Activated naive CD8-positive, alpha-beta T cell treated with anti-CD3 and anti-CD28 coated beads, Interleukin-2, amount 50 U/mL, for 24 hours (primary cell): Measurements from ENCODE around the gene SVEP1.
"Not testable (repeated sequence)": the region's sequence is repeated elsewhere in the genome, so short reads cannot be mapped to it uniquely, and the experiment has no call there.

ENCODE experiments used
- ATAC-seq: fragments of 150-1000 bp; cut with Tn5 transposase; one replicate; pipeline ENCODE4 v1.10.0; 2021
- DNase-seq: peaks from one replicate; pipeline ENCODE4 v3.0.0; 2021
- H3K27ac Mint-ChIP-seq: one replicate; pipeline ENCODE4 v1.8.0; 2021; ENCODE audit warnings: mild to moderate bottlenecking, mixed read lengths
- H3K27me3 Mint-ChIP-seq: one replicate; pipeline ENCODE4 v1.8.0; 2021; ENCODE audit warnings: mixed read lengths
- H3K36me3 Mint-ChIP-seq: one replicate; pipeline ENCODE4 v1.8.0; 2021; ENCODE audit warnings: low read depth, mixed read lengths
- H3K4me1 Mint-ChIP-seq: one replicate; pipeline ENCODE4 v1.8.0; 2021; ENCODE audit warnings: mixed read lengths
- H3K4me3 Mint-ChIP-seq: one replicate; pipeline ENCODE4 v1.8.0; 2021; ENCODE audit warnings: mild to moderate bottlenecking, moderate library complexity, mixed read lengths
- H3K9me3 Mint-ChIP-seq: one replicate; pipeline ENCODE4 v1.8.0; 2021; ENCODE audit warnings: mixed read lengths

Gene SVEP1

DNA sequence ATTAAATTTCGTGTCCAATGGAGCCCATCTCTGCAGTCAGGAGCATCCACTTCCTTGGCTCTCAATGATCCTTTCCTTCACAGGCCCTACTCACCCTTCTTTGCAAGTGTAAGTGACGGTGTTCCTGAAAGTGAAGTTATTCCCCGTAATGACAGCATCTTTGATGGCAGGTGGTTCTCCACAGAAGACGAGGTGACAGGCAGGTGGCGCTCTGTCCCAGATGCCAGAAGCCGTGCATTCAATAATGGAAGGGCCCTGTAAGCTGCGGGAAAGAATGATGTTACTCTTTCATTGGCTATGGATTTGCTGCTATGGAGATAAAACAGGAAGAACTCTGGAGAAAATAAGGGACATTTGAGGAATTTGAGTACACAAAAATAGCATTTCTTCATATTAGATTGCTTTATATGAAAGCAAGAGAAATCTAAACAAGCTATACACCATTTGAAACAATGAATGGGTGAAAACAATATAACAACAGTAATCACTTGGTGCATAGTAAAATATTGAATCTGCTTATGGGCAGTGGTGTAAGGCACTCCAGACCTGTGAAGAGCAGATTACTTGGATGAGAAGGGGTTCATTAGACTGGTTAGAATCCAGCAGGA lies 151.9 kb downstream of the SVEP1 start:
- H3K27me3 Mint-ChIP-seq: no peaks in the 10 kb centered on the region

DNA sequence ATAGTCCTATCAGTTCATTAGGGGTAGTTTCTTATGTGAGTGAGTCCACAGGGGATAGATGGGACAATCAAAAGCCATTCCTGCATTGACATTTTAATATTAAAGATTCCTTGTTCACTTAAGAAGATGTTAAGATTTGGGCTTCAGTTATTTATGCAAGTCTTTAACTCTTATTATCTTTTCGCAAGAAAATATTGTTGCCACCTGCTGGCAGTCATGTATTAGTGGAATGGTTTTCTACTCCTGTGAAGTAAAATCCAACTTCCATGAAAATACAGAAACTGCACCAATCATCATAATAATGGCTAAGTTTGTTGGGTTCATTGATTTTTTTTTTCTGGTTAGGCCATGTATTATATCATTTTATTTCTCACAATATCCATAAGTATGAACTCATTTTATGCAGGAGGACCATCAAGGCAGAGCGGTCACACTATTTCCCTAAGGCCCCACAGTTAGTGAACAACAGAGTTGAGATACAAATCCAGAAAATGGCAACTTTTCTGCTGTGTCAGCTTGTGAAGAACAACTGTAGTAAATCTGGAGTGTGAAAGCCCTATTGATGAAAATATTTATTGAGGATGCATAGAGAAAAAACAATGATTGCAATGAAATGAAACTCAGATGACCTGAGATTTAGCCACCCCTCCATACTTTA lies 153.4 kb downstream of the SVEP1 start:
- Mint-ChIP-seq H3K27me3 (no peaks in the 10 kb centered on the region), H3K36me3 (no peaks in the 10 kb centered on the region), H3K9me3 (no peaks in the 10 kb centered on the region), H3K4me1 (no peaks in the 10 kb centered on the region), H3K4me3 (no peak overlapping the region), H3K27ac (no peak overlapping the region)
- DNase-seq (no peak), ATAC-seq (no peak)

More for the DNA sequence above, 151.9 kb downstream of the SVEP1 start:
- H3K36me3 Mint-ChIP-seq: no peaks in the 10 kb centered on the region
- no peak overlapping the region for H3K27ac Mint-ChIP-seq
- no peak overlapping the region for H3K4me3 Mint-ChIP-seq
- no peaks in the 10 kb centered on the region for H3K4me1 Mint-ChIP-seq
- no peaks in the 10 kb centered on the region for H3K9me3 Mint-ChIP-seq
- DNase-seq (peak; percentile 34), ATAC-seq (no peak)

DNA sequence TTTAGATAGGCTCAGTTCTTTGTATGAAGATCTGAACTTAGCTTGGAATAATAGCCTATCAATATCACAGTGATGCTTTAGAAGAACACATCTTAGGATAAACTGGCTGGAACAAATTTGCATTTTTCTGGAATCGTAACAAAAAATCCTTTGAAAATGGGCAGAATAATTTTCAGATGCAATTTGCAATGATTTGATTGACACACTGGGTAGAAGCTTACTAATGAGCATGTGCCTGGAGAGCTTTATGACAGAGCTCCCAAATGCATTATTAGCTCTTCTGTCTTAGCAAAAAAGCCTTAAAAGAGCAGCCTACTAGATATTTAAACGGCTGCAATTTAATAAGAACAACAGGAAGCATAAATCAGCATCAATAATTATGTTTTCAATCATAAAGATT lies 165.1 kb downstream of the SVEP1 start:
- H3K27me3 Mint-ChIP-seq: peaks cover 2% of the 10 kb centered on the region
- no peaks in the 10 kb centered on the region for H3K4me1 Mint-ChIP-seq
- DNase-seq: no peak
- no peaks in the 10 kb centered on the region for H3K36me3 Mint-ChIP-seq
- no peak overlapping the region for H3K4me3 Mint-ChIP-seq
- H3K9me3 Mint-ChIP-seq: peaks cover 4% of the 10 kb centered on the region
- ATAC-seq: no peak
- H3K27ac Mint-ChIP-seq: no peak overlapping the region

- Mint-ChIP-seq H3K27me3 (peaks cover 2% of the 10 kb centered on the region), H3K36me3 (no peaks in the 10 kb centered on the region), H3K4me1 (no peaks in the 10 kb centered on the region), H3K27ac (no peak overlapping the region), H3K9me3 (no peaks in the 10 kb centered on the region), H3K4me3 (no peak overlapping the region)
- DNase-seq (no peak), ATAC-seq (no peak)
Observed at GRCh38 chr9:110410961-110411360, 168.6 kb downstream of the SVEP1 start.

DNA sequence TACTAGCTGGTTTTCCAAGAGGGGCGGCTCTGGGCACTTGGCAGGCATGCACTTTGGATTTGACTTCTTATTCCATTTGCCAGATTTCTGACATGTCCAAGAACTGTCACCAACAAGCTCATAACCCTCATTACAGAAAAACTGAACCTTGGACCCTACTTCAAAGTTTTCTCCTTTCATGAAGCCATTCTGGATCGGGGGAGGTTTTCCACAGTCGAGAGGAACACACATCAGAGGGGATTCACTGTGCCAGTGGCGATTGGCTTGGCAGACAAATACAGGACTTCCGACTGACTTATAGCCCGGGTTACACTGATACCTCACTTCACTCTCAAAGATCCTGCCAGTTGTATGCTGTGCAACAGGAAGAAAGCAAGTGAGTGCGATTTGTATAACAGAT lies 170.9 kb downstream of the SVEP1 start:
- Mint-ChIP-seq H3K27me3 (peaks cover 2% of the 10 kb centered on the region), H3K9me3 (no peaks in the 10 kb centered on the region), H3K4me3 (no peak overlapping the region), H3K4me1 (no peaks in the 10 kb centered on the region), H3K27ac (no peak overlapping the region), H3K36me3 (no peaks in the 10 kb centered on the region)
- ATAC-seq: no peak
- DNase-seq: no peak

- Mint-ChIP-seq H3K36me3 (no peaks in the 10 kb centered on the region), H3K27me3 (no peaks in the 10 kb centered on the region), H3K4me1 (no peaks in the 10 kb centered on the region), H3K9me3 (no peaks in the 10 kb centered on the region), H3K27ac (no peak overlapping the region), H3K4me3 (no peak overlapping the region)
- ATAC-seq (no peak), DNase-seq (no peak)
Observed at GRCh38 chr9:110405858-110406443, 173.6 kb downstream of the SVEP1 start.

- Mint-ChIP-seq H3K27me3 (no peaks in the 10 kb centered on the region), H3K36me3 (no peaks in the 10 kb centered on the region), H3K27ac (no peak overlapping the region), H3K4me1 (no peaks in the 10 kb centered on the region), H3K4me3 (no peak overlapping the region), H3K9me3 (no peaks in the 10 kb centered on the region)
- DNase-seq (no peak), ATAC-seq (no peak)
Observed at GRCh38 chr9:110404473-110404872, 175.1 kb downstream of the SVEP1 start.

DNA sequence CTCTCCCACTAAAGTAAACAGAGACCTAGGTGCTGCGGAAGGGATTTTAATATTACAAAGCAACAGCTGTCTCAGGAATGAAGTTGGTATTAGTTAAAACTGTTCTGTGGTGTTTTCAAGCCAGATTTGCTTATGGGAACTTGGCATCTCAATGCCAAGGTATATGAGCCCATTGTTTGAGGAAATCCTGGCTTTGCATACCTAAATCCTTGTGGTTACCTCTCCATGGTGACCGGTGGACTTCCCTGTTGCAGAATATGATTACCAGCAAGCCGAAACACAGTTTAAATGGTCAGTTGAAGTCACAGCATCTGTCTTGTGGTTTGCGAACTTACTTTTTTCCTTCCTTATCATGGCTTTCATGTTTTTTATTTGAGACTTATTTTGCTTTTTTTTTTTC lies 179.6 kb downstream of the SVEP1 start:
- H3K27me3 Mint-ChIP-seq: no peaks in the 10 kb centered on the region

DNA sequence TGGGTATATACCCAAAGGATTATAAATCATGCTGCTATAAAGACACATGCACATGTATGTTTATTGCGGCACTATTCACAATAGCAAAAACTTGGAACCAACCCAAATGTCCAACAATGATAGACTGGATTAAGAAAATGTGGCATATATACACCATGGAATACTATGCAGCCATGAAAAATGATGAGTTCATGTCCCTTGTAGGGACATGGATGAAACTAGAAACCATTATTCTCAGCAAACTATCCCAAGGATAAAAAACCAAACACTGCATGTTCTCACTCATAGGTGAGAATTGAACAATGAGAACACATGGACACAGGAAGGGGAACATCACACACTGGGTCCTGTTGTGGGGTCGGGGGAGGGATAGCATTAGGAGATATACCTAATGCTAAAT lies 180.5 kb downstream of the SVEP1 start:
- not testable (repeated sequence) for ATAC-seq, H3K4me3 Mint-ChIP-seq, H3K27me3 Mint-ChIP-seq, H3K27ac Mint-ChIP-seq, H3K9me3 Mint-ChIP-seq, DNase-seq, H3K4me1 Mint-ChIP-seq, H3K36me3 Mint-ChIP-seq

More for the DNA sequence above, 179.6 kb downstream of the SVEP1 start:
- Mint-ChIP-seq H3K4me1 (no peaks in the 10 kb centered on the region), H3K4me3 (no peak overlapping the region), H3K27ac (no peak overlapping the region), H3K9me3 (no peaks in the 10 kb centered on the region), H3K36me3 (no peaks in the 10 kb centered on the region)
- DNase-seq: no peak
- no peak for ATAC-seq

GRCh38 chr9:110391826-110392485 lies 187.6 kb downstream of the SVEP1 start:
- Mint-ChIP-seq H3K4me3 (no peak overlapping the region), H3K4me1 (no peaks in the 10 kb centered on the region), H3K27ac (no peak overlapping the region), H3K9me3 (no peaks in the 10 kb centered on the region), H3K27me3 (no peaks in the 10 kb centered on the region), H3K36me3 (no peaks in the 10 kb centered on the region)
- no peak for ATAC-seq
- DNase-seq: no peak

DNA sequence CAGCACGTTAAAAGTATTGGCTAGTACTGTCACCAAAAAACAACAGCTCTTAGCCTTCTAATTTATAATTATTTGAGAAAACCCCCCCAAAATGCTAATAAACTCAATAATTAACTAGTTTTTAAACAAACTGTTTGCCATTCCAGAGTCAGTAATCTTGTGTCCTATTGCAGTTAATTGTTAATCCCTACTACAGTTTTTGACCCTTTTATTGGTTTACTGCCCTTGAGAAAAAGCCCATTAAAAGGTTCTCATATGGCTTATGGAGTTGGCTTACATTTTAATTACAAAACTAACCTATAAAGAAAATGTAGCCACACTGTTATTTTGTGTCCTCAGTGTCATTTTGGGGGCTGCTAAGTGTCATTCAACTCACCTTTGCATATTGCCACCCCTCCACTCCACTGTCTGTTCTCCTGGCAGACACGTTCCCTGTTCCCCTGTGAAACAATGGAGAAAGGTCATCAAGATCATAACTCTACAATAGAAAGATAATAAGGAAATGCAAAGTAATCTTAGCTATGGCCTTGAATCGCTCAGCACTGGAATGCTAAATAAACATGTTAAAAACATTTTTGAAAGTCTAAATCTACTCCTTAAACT lies 190.3 kb downstream of the SVEP1 start:
- no peak overlapping the region for H3K4me3 Mint-ChIP-seq

GRCh38 chr9:110383491-110383890 lies 196.1 kb downstream of the SVEP1 start:
- Mint-ChIP-seq H3K27ac (no peak overlapping the region), H3K36me3 (no peaks in the 10 kb centered on the region), H3K9me3 (no peaks in the 10 kb centered on the region), H3K4me3 (no peak overlapping the region), H3K4me1 (no peaks in the 10 kb centered on the region), H3K27me3 (peaks cover 5% of the 10 kb centered on the region)
- no peak for DNase-seq
- no peak for ATAC-seq

More for the DNA sequence above, 190.3 kb downstream of the SVEP1 start:
- DNase-seq: no peak
- Mint-ChIP-seq H3K27me3 (no peaks in the 10 kb centered on the region), H3K36me3 (no peaks in the 10 kb centered on the region), H3K4me1 (no peaks in the 10 kb centered on the region), H3K27ac (no peak overlapping the region), H3K9me3 (no peaks in the 10 kb centered on the region)
- ATAC-seq: no peak

- ATAC-seq: no peak
- Mint-ChIP-seq H3K36me3 (no peaks in the 10 kb centered on the region), H3K9me3 (no peaks in the 10 kb centered on the region), H3K27ac (no peak overlapping the region), H3K4me3 (no peak overlapping the region), H3K27me3 (peaks cover 10% of the 10 kb centered on the region), H3K4me1 (no peaks in the 10 kb centered on the region)
- no peak for DNase-seq
Observed at GRCh38 chr9:110382731-110383130, 196.8 kb downstream of the SVEP1 start.

DNA sequence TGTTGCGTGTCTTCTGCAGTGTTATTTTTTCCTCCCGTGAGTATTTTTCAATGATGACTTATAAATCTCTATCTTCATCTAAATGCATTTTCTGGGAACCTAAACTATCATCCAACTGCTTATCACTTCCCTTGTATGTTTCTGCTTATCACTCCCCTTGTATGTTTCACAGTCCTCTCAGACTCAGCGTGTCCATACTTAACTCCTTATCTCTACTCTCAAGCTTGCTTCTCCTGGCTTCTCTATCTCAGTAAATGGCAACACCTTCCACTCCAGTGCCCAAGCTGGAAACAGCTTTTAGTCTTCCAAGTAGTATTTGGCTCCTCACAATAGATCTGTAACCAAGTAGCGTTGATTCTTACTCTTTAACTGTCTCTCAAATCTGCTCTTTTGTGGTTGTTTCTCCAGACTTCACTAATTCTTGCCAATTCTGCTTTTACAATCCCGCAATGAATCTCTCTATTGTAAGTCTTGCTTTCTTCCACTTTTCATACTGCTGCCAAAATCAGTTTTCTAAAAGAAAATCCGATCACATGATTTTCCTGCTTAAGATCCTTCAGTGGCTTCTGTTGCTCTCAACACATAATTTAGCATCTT lies 208.0 kb downstream of the SVEP1 start:
- peaks cover 2% of the 10 kb centered on the region for H3K27me3 Mint-ChIP-seq
- H3K36me3 Mint-ChIP-seq: no peaks in the 10 kb centered on the region
- DNase-seq: no peak
- H3K9me3 Mint-ChIP-seq: no peaks in the 10 kb centered on the region
- no peak for ATAC-seq
- no peaks in the 10 kb centered on the region for H3K4me1 Mint-ChIP-seq
- H3K4me3 Mint-ChIP-seq: no peak overlapping the region
- H3K27ac Mint-ChIP-seq: no peak overlapping the region
